ENCODE results near the gene GNE. TPM values are rescaled to one million over a fixed set of nuclear protein-coding genes. Genes with fewer than 3 reads are reported as not detected.
A peak's percentile ranks its signal among the peaks of the same experiment; 100 is the strongest.

GNE gene
- total and polyA plus RNA-seq, 2 of the 13 experiments (the other 11 are each of a cell fraction or from before 2014, with no cell fraction given): 16.1 to 24.1 TPM

DNA sequence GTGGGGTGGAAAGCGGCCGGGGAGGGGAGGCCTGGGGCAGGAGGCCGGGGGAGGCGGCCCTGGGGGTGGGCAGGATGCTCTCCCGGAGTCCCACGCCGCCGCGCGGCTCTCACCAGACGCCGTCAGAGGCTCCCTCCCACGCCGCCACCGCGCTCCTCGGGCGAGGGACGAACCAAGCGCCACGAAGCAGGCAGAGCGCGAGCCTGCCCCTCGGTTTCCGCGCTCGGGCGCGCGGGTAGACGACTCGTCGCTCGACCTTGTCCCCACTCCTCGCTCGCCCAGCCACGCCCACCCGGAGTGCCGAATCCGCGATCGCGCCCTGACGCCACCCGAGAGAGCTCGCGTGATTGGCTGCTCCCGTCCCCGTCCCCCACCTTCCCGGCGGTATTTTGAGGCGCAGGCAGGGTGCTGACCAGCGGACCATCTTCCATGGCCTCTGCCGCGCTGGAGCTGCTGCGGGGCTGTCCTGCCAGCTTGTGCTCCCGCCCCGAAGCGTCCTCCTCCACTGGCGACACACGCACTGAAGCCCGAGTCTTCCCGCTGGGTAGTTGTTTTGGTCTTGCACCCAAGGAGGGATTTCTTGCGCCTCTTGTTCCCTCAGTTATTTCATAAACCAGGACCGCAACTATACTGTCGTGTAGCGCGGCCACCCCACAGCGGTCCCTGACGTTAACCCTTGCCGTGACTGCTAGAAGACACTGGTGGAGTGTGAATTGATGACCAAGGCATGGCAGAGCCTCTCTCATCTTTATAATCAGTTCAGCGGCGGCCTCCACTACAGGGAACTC, at the start of gene GNE (continued):
- TF ChIP-seq FOXP4 (CRISPR knock-in tag; IDR thresholded peaks at IDR 0.05) (peak; percentile 62), ZNF180 (CRISPR knock-in tag; IDR thresholded peaks at IDR 0.05; ENCODE audit: borderline replicate concordance, low read depth) (no peak), MAFF (IDR thresholded peaks at IDR 0.05; ENCODE audit: low read depth, low read length) (no peak; the same call in 1 of the 2 replicates), ZEB1 (IDR thresholded peaks at IDR 0.05; ENCODE audit: insufficient replicate concordance, low read depth) (no peak), TCF7L2 (IDR thresholded peaks at IDR 0.05; ENCODE audit: low read depth, low read length) (no peak), NBN (conservative IDR thresholded peaks at IDR 0.05) (no peak), ZNF224 (CRISPR knock-in tag; IDR thresholded peaks at IDR 0.05) (no peak), XRCC5 (optimal IDR thresholded peaks at IDR 0.05; ENCODE audit: low read length) (peak; percentile 99), ARNT (IDR thresholded peaks at IDR 0.05) (no peak), ZHX1 (CRISPR knock-in tag; IDR thresholded peaks at IDR 0.05; ENCODE audit: low read depth) (peak; percentile 61; the same call in 1 of the 2 replicates), ARID2 (CRISPR knock-in tag; IDR thresholded peaks at IDR 0.05; ENCODE audit: borderline replicate concordance) (no peak), DPF2 (CRISPR knock-in tag; IDR thresholded peaks at IDR 0.05; ENCODE audit: borderline replicate concordance, low read depth) (no peak), STAT6 (CRISPR knock-in tag; IDR thresholded peaks at IDR 0.05; ENCODE audit: borderline replicate concordance) (peak; percentile 75; the same call in 1 of the 2 replicates), FOXJ3 (CRISPR knock-in tag; IDR thresholded peaks at IDR 0.05; ENCODE audit: borderline replicate concordance) (no peak), ARID4A (CRISPR knock-in tag; IDR thresholded peaks at IDR 0.05; ENCODE audit: borderline replicate concordance) (peak; percentile 90; the same call in 1 of the 2 replicates)
- TF ChIP-seq, protein P1, sequence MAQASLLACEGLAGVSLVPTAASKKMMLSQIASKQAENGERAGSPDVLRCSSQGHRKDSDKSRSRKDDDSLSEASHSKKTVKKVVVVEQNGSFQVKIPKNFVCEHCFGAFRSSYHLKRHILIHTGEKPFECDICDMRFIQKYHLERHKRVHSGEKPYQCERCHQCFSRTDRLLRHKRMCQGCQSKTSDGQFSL (CRISPR knock-in tag; IDR thresholded peaks at IDR 0.05): 0 out of 2 replicates have a peak, but pooled peaks have one; percentile 38
